ENCODE results near the gene NOL4L.

NOL4L gene

GRCh38 chr20:32564440-32564839 is 20.7 kb downstream of the NOL4L start:
- no peak for TF ChIP-seq EZH2 (IDR thresholded peaks at IDR 0.05)
- TF ChIP-seq FOXP2 (optimal IDR thresholded peaks at IDR 0.05; ENCODE audit: control extremely low read depth, extremely low read length, insufficient read depth), result no peak
- no peak for TF ChIP-seq POLR2AphosphoS5 (IDR thresholded peaks at IDR 0.05; ENCODE audit: borderline replicate concordance, low read depth, low read length)
- no peak for DNase-seq (ENCODE audit: low read depth, low spot score)
- no peak overlapping the region for H3K27ac ChIP-seq
- no peak overlapping the region for H3K4me3 ChIP-seq
- no peaks in the 10 kb centered on the region for H3K9me3 ChIP-seq (ENCODE audit: low read depth, low read length)
- no peaks in the 10 kb centered on the region for H3K36me3 ChIP-seq (ENCODE audit: insufficient read depth, low read length)
- no peak overlapping the region for H3K9ac ChIP-seq (ENCODE audit: insufficient read length)

- TF ChIP-seq POLR2AphosphoS5 (IDR thresholded peaks at IDR 0.05; ENCODE audit: borderline replicate concordance, low read depth, low read length), result no peak
- no peak for TF ChIP-seq FOXP2 (optimal IDR thresholded peaks at IDR 0.05; ENCODE audit: control extremely low read depth, extremely low read length, insufficient read depth)
- TF ChIP-seq EZH2 (IDR thresholded peaks at IDR 0.05), result no peak
- Histone ChIP-seq H3K27ac (no peak overlapping the region), H3K9ac (ENCODE audit: insufficient read length) (no peak overlapping the region), H3K36me3 (ENCODE audit: insufficient read depth, low read length) (no peaks in the 10 kb centered on the region), H3K9me3 (ENCODE audit: low read depth, low read length) (no peaks in the 10 kb centered on the region), H3K4me3 (no peak overlapping the region)
- DNase-seq (ENCODE audit: low read depth, low spot score), result no peak
These were observed 21.5 kb downstream of the NOL4L start for GRCh38 chr20:32563311-32564272.

GRCh38 chr20:32562495-32562911 is 22.6 kb downstream of the NOL4L start:
- DNase-seq (ENCODE audit: low read depth, low spot score), result no peak
- no peak overlapping the region for H3K9ac ChIP-seq (ENCODE audit: insufficient read length)
- H3K9me3 ChIP-seq (ENCODE audit: low read depth, low read length), result no peaks in the 10 kb centered on the region
- no peaks in the 10 kb centered on the region for H3K36me3 ChIP-seq (ENCODE audit: insufficient read depth, low read length)
- TF ChIP-seq POLR2AphosphoS5 (IDR thresholded peaks at IDR 0.05; ENCODE audit: borderline replicate concordance, low read depth, low read length), result no peak
- no peak for TF ChIP-seq FOXP2 (optimal IDR thresholded peaks at IDR 0.05; ENCODE audit: control extremely low read depth, extremely low read length, insufficient read depth)
- TF ChIP-seq EZH2 (IDR thresholded peaks at IDR 0.05), result no peak
- H3K27ac ChIP-seq, result no peak overlapping the region
- no peak overlapping the region for H3K4me3 ChIP-seq

DNA sequence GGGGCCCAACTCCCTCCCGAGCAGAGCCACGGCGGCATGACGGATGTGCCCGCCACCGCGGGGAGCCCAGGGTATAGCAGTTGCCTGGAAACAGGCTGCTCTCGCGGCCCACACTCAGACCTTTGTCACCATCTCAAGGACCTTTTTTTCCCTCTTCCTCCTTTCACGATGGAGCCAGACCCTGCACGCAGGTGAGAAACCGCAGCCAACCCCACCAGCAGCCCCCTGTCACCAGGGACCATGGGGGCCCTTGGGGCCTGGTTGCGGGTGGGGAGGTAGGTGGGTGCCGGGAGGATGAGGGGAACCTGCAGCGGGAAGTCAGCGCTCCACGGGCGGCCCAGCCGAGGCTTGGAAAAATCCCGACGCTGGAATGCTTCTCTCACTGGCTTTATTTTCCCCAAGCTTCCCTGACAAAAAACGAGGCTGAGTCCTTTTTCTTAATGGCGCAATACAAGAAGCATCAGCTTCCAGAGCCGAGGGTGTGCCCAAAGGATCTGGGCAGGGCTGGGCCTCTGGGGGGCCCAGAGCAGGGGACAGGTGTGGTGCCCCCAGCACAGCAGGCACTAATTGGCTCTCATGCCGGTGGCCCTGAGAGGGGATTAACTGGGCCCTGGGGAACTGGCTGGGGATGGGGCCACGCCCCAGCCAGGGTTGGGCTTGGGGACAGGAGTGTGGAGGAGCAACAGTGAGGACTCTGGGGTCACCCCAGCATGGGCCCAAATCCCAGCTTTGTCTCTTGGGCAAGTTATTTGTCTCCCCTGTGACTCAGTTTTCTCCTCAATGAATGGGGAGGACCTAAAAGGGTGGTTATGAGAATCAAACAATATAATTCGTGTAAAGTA is 23.9 kb downstream of the NOL4L start:
- no peak overlapping the region for H3K27ac ChIP-seq
- TF ChIP-seq EZH2 (IDR thresholded peaks at IDR 0.05) (no peak), POLR2AphosphoS5 (IDR thresholded peaks at IDR 0.05; ENCODE audit: borderline replicate concordance, low read depth, low read length) (no peak), FOXP2 (optimal IDR thresholded peaks at IDR 0.05; ENCODE audit: control extremely low read depth, extremely low read length, insufficient read depth) (no peak)
- no peak overlapping the region for H3K9ac ChIP-seq (ENCODE audit: insufficient read length)
- H3K9me3 ChIP-seq (ENCODE audit: low read depth, low read length), result no peaks in the 10 kb centered on the region
- DNase-seq (ENCODE audit: low read depth, low spot score), result no peak
- H3K36me3 ChIP-seq (ENCODE audit: insufficient read depth, low read length), result no peaks in the 10 kb centered on the region
- H3K4me3 ChIP-seq, result no peak overlapping the region

- Histone ChIP-seq H3K9ac (ENCODE audit: insufficient read length) (no peak overlapping the region), H3K27ac (no peak overlapping the region), H3K9me3 (ENCODE audit: low read depth, low read length) (no peaks in the 10 kb centered on the region), H3K4me3 (no peak overlapping the region), H3K36me3 (ENCODE audit: insufficient read depth, low read length) (no peaks in the 10 kb centered on the region)
- TF ChIP-seq FOXP2 (optimal IDR thresholded peaks at IDR 0.05; ENCODE audit: control extremely low read depth, extremely low read length, insufficient read depth), result no peak
- TF ChIP-seq POLR2AphosphoS5 (IDR thresholded peaks at IDR 0.05; ENCODE audit: borderline replicate concordance, low read depth, low read length), result no peak
- no peak for TF ChIP-seq EZH2 (IDR thresholded peaks at IDR 0.05)
- DNase-seq (ENCODE audit: low read depth, low spot score), result no peak
These were observed 24.6 kb downstream of the NOL4L start for GRCh38 chr20:32560482-32560988.

DNA sequence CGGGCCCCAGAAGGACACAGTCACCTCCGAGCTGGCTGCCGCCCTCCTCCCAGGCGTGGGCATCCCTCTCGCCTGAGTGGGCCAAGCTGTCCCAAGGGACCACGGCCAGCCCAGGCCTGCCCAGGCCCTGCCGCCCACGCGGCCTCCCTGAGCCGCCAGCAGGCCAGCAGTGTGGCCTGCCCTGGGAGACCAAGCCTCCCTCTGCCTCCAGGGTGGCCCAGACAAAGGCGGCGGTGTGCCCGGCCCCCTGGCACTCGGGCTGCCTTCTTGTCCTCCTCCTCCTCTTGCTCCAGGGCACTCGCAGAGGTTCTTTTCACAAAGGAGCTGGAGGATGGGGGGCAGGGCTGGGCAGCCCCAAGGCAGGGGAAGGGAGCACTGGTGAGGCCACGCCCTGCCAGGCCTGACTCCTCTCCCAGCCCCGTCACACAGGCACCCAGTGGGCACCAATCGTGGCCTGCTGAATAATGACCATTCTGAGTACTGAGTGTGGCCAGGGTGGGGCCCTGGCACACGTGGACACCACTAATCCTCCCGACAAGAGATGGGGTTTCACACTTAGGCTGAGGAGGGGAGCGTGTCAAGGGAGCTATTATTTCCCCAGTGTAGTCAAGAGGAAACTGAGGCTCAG is 25.3 kb downstream of the NOL4L start:
- Histone ChIP-seq H3K27ac (no peak overlapping the region), H3K4me3 (no peak overlapping the region), H3K36me3 (ENCODE audit: insufficient read depth, low read length) (no peaks in the 10 kb centered on the region), H3K9ac (ENCODE audit: insufficient read length) (no peak overlapping the region), H3K9me3 (ENCODE audit: low read depth, low read length) (no peaks in the 10 kb centered on the region)
- TF ChIP-seq POLR2AphosphoS5 (IDR thresholded peaks at IDR 0.05; ENCODE audit: borderline replicate concordance, low read depth, low read length), result no peak
- no peak for DNase-seq (ENCODE audit: low read depth, low spot score)

GRCh38 chr20:32559205-32559752 is 25.9 kb downstream of the NOL4L start:
- DNase-seq (ENCODE audit: low read depth, low spot score), result no peak

More at GRCh38 chr20:32559205-32559752, 25.9 kb downstream of the NOL4L start:
- no peaks in the 10 kb centered on the region for H3K36me3 ChIP-seq (ENCODE audit: insufficient read depth, low read length)
- no peak overlapping the region for H3K9ac ChIP-seq (ENCODE audit: insufficient read length)
- no peak for TF ChIP-seq EZH2 (IDR thresholded peaks at IDR 0.05)
- no peak for TF ChIP-seq FOXP2 (optimal IDR thresholded peaks at IDR 0.05; ENCODE audit: control extremely low read depth, extremely low read length, insufficient read depth)
- TF ChIP-seq POLR2AphosphoS5 (IDR thresholded peaks at IDR 0.05; ENCODE audit: borderline replicate concordance, low read depth, low read length), result no peak
- no peaks in the 10 kb centered on the region for H3K9me3 ChIP-seq (ENCODE audit: low read depth, low read length)
- H3K27ac ChIP-seq, result no peak overlapping the region
- H3K4me3 ChIP-seq, result no peak overlapping the region
